Measurements from ENCODE around the gene CNTNAP5. TPM values are rescaled to one million over a fixed set of nuclear protein-coding genes. Genes with fewer than 3 reads are reported as not detected.

CNTNAP5 gene
- total and polyA plus RNA-seq, 2 of the 4 experiments (the other 2 are of a cell fraction): not detected

DNA sequence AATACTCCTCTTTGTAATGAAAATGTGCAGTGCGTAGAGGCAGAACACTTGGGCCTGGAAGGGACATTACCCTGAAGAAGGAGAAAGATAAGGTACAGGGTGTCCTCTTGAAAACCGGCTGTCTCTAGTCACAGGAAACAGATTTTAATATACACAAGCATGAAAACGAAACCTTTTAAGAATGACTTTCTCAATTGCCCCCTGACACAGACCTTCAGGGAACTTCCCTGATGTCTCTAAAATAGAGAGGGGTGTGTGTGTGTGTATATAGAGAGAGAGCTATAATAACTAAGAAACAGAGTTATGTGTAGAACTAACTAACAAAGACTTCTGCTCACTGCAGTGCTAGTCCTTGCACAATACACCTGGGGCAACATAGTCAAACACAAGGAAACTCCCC is 780.0 kb downstream of the CNTNAP5 start:
- H2AK5ac ChIP-seq (ENCODE audit: low read depth, low read length): no peak overlapping the region
- H3K4me2 ChIP-seq (ENCODE audit: low read depth, low read length): no peak overlapping the region
- no peak overlapping the region for H3K4me3 ChIP-seq (ENCODE audit: insufficient read depth, low read depth, low read length)
- intact Hi-C loops (cut with micrococcal nuclease): loop anchor here (2.0 kb wide), 1 partner anchor 668 kb away; no protein-coding TSS in a partner anchor
- H3K27me3 ChIP-seq (ENCODE audit: control insufficient read depth, insufficient read depth, low read length): no peaks in the 10 kb centered on the region
- dilution Hi-C loops (cut with HindIII; ENCODE audit: low sequenced_read_pairs, unreplicated experiment): no loop called here
- H3K9ac ChIP-seq (ENCODE audit: low read depth, low read length): no peak overlapping the region
- H4K91ac ChIP-seq (ENCODE audit: insufficient read depth, low read depth, low read length): no peak overlapping the region
- no peak overlapping the region for H4K5ac ChIP-seq (ENCODE audit: low read depth, low read length)
- H2BK15ac ChIP-seq (ENCODE audit: low read depth, low read length): no peak overlapping the region
- H3K14ac ChIP-seq (replicated peaks; ENCODE audit: low read depth, low read length): no peak overlapping the region
- TF ChIP-seq, protein P1, sequence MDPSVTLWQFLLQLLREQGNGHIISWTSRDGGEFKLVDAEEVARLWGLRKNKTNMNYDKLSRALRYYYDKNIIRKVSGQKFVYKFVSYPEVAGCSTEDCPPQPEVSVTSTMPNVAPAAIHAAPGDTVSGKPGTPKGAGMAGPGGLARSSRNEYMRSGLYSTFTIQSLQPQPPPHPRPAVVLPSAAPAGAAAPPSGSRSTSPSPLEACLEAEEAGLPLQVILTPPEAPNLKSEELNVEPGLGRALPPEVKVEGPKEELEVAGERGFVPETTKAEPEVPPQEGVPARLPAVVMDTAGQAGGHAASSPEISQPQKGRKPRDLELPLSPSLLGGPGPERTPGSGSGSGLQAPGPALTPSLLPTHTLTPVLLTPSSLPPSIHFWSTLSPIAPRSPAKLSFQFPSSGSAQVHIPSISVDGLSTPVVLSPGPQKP (IDR thresholded peaks at IDR 0.05; ENCODE audit: borderline replicate concordance, low read depth, low read length): no peak
- no peak for TF ChIP-seq MXI1 (IDR thresholded peaks at IDR 0.05; ENCODE audit: borderline replicate concordance, low read depth, low read length)
- no peak for TF ChIP-seq BHLHE40 (IDR thresholded peaks at IDR 0.05; ENCODE audit: low read depth, low read length)
- TF ChIP-seq, protein P2, sequence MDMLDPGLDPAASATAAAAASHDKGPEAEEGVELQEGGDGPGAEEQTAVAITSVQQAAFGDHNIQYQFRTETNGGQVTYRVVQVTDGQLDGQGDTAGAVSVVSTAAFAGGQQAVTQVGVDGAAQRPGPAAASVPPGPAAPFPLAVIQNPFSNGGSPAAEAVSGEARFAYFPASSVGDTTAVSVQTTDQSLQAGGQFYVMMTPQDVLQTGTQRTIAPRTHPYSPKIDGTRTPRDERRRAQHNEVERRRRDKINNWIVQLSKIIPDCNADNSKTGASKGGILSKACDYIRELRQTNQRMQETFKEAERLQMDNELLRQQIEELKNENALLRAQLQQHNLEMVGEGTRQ (IDR thresholded peaks at IDR 0.05; ENCODE audit: low read depth, low read length): no peak
- no peak for TF ChIP-seq RCOR1 (IDR thresholded peaks at IDR 0.05; ENCODE audit: insufficient replicate concordance, low read length)
- no peak for TF ChIP-seq SMC3 (IDR thresholded peaks at IDR 0.05; ENCODE audit: low read depth, low read length)
- TF ChIP-seq MAZ (IDR thresholded peaks at IDR 0.05; ENCODE audit: borderline replicate concordance, low read depth, low read length): no peak
- no peak for TF ChIP-seq RAD21 (IDR thresholded peaks at IDR 0.05; ENCODE audit: low read length)
- TF ChIP-seq FOS (IDR thresholded peaks at IDR 0.05; ENCODE audit: low read depth, low read length): no peak
- no peak for TF ChIP-seq POLR2A (IDR thresholded peaks at IDR 0.05; ENCODE audit: low read depth, low read length)
- H3K4ac ChIP-seq (ENCODE audit: low read depth, low read length): no peak overlapping the region
- in situ Hi-C loops (cut with MboI; ENCODE audit: low sequenced_read_pairs): loop anchor here (25.0 kb wide), 1 partner anchor 768 kb away; the partner anchor contains the start of gene CNTNAP5
- ChIA-PET CTCF (no interaction called here), POLR2A (ENCODE audit: unreplicated experiment) (no interaction called here)
- no peak overlapping the region for H3K27ac ChIP-seq (ENCODE audit: insufficient read depth, low read length)
- H4K8ac ChIP-seq (ENCODE audit: low read depth in 2 of 2, low read length in 2 of 2): no peak overlapping the region
- DNase-seq: no peak
- no peak overlapping the region for H2BK5ac ChIP-seq (ENCODE audit: low read depth, low read length, poor library complexity, severe bottlenecking)
- H3K23ac ChIP-seq (ENCODE audit: low read depth, low read length): no peak overlapping the region
- H3K56ac ChIP-seq (ENCODE audit: extremely low read depth, insufficient read depth, low read length): no peak overlapping the region
- H2BK20ac ChIP-seq (ENCODE audit: low read depth, low read length): no peak overlapping the region
- H3K4me1 ChIP-seq (ENCODE audit: control insufficient read depth, insufficient read depth, low read length): no peaks in the 10 kb centered on the region; the same call in 1 of the 2 replicates
- no peak overlapping the region for H2AFZ ChIP-seq (replicated peaks; ENCODE audit: low read length, poor library complexity)
- no peaks in the 10 kb centered on the region for H3K9me3 ChIP-seq (ENCODE audit: control insufficient read depth, insufficient read depth, low read length)
- no peaks in the 10 kb centered on the region for H4K20me1 ChIP-seq (ENCODE audit: insufficient read depth, low read length)
- no peaks in the 10 kb centered on the region for H3K9me1 ChIP-seq (ENCODE audit: insufficient read depth, low read length)
- H3K18ac ChIP-seq (ENCODE audit: low read depth, low read length): no peak overlapping the region
- H2BK120ac ChIP-seq (ENCODE audit: low read depth, low read length): no peak overlapping the region; the same call in 1 of the 2 replicates
- H3K36me3 ChIP-seq (ENCODE audit: control insufficient read depth, insufficient read depth, low read length): no peaks in the 10 kb centered on the region
- no peak overlapping the region for H2AK9ac ChIP-seq (replicated peaks; ENCODE audit: low read depth, low read length, poor library complexity)
- no peaks in the 10 kb centered on the region for H3K79me1 ChIP-seq (ENCODE audit: low read depth in 1 of 2, low read length in 2 of 2)
- WGBS, 2 experiments (ENCODE audit: extremely low coverage in 2 of 2, insufficient read length in 1 of 2): no CpG with 5 or more reads among the region's 3 CpGs
- BruUV-seq (replicated peaks): no TSS peak
- ATAC-seq (ENCODE audit: low read depth): no peak

Data from IMR-90 (cell line).